ENCODE measurements around the gene LRFN3.
"Not testable (repeated sequence)": the region's sequence is repeated elsewhere in the genome, so short reads cannot be mapped to it uniquely, and the experiment has no call there.

Gene LRFN3

DNA sequence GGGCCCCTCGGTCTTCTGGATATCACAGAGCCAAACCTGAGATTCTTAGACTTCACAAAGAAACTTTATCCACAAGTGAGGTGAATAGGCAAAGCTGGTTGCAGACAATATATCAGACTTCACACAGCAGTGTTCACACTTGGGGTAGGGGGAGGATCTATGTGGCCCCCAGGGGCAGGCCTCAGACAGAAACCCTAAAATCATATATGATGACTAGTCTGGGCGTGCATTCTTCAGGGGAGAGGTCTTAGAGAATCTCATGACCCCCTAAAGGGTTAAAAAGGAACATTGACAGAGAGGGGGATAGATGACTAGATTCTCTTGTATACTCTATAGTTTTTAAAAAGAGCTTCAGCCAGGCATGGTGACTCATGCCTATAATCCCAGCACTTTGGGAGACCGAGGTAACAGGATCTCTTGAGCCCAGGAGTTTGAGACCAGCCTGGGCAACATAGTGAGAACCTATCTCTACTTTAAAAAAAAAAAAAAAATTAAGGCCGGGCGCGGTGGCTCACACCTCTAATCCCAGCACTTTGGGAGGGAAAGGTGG, 30.9 kb upstream of the LRFN3 start:
- no peak for DNase-seq (ENCODE audit: low read depth, low spot score)

GRCh38 chr19:35907377-35907745, 28.8 kb upstream of the LRFN3 start:
- no peak for DNase-seq (ENCODE audit: low read depth, low spot score)

- no peak for DNase-seq (ENCODE audit: low read depth, low spot score)
These were observed 28.1 kb upstream of the LRFN3 start, which contains the start of gene TYROBP for GRCh38 chr19:35908010-35908441. TYROBP (minus strand) TSS chr19:35908295; CDS start chr19:35908228, 67 bp downstream.

DNA sequence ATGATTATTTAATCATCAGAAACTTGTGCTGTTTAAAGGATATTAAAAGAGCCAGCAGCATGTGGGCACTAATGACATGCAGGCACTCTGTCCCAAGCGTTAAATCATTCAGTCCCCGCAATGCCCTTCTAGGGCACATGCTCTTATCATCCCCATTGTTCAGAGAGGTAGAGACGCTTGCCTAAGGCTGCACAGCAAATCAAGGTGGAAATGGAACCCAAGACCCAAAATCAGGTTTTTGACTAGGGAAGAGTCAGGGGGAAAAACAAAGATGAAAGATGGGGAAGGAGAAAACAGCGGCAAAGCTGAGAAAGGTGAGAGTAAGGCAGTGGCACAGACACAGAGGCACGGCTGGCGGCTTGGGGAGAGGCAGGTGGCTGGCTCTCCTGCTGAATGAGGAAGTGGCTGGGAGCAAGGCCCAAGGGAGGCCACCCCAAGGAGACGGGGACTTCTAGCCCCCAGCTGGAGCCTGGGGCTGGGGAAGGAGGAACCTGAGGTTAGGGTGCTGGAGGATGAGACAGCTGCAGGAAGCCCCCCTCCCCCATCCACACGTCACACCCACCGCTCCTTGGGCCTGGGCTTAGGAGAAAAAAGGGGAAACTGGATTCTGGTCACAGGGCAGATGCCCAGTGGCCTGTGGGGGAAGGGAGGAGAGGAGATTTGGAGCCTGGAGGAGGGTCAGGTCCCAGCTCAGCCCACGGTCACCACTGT, 27.0 kb upstream of the LRFN3 start:
- DNase-seq (ENCODE audit: low read depth, low spot score): no peak

- no peak for DNase-seq (ENCODE audit: low read depth, low spot score)
These were observed 26.5 kb upstream of the LRFN3 start for GRCh38 chr19:35909684-35910035.

DNA sequence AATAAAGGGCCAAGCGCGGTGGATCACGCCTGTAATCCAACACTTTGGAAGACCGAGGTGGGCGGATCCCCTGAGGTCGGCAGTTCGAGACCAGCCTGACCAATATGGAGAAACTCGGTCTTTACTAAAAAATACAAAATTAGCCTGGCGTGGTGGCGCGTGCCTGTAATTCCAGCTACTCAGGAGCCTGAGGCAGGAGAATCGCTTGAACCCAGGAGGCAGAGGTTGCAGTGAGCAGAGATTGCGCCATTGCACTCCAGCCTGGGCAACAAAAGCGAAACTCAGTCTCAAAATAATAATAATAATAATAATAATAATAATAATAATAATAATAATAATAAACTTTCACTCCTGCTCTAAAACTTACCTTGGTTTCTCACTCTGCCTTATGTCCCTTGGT, 25.8 kb upstream of the LRFN3 start:
- DNase-seq (ENCODE audit: low read depth, low spot score): not testable (repeated sequence)

DNA sequence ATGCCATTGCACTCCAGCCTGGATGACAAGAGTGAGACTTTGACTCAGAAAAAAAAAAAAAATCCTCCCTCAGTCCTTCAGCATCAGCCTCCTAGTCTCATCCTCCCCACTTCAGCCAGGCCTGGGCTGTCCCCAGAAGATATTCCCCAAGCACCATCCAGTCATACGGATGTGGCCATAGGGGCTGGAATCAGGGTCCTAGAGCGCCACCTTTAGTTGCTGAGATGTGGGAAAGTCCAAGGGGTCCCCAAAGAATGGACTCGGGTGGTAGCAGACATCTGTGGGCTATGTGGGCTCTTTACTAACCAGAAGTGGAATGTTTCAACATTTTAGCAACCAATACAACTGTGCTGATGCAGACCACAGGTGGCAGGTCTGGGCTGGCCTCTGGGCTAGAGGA, 25.0 kb upstream of the LRFN3 start:
- no peak for DNase-seq (ENCODE audit: low read depth, low spot score)

- DNase-seq (ENCODE audit: low read depth, low spot score): no peak
These were observed 24.4 kb upstream of the LRFN3 start for GRCh38 chr19:35911790-35912189.

- no peak for DNase-seq (ENCODE audit: low read depth, low spot score)
These were observed 22.6 kb upstream of the LRFN3 start for GRCh38 chr19:35913589-35913988.

GRCh38 chr19:35915443-35915842, 20.7 kb upstream of the LRFN3 start:
- DNase-seq (ENCODE audit: low read depth, low spot score): no peak

GRCh38 chr19:35919306-35919705, 16.9 kb upstream of the LRFN3 start:
- DNase-seq (ENCODE audit: low read depth, low spot score): no peak

GRCh38 chr19:35921012-35921411, 15.2 kb upstream of the LRFN3 start:
- no peak for DNase-seq (ENCODE audit: low read depth, low spot score)

DNA sequence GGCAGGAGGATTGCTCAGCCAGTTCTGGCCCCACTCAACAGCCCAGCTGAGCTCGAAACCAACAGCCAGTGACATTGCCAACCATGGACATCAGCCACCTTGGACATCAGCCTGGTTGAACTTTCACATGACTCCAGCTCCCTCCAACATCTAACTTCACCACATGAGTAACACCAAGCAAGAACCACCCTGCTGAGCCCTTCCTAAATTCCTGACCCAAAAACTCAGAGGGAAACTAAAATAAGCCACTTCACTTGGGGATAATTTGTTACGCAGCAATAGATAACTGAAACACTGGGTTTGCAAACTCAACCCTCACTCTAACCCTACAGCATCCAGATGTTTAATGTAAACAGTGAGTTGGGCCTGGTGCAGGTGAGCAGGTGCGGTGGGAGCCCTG, 10.7 kb upstream of the LRFN3 start:
- no peak for DNase-seq (ENCODE audit: low read depth, low spot score)

- no peak for DNase-seq (ENCODE audit: low read depth, low spot score)
These were observed 7.7 kb upstream of the LRFN3 start for GRCh38 chr19:35928507-35928906.

DNA sequence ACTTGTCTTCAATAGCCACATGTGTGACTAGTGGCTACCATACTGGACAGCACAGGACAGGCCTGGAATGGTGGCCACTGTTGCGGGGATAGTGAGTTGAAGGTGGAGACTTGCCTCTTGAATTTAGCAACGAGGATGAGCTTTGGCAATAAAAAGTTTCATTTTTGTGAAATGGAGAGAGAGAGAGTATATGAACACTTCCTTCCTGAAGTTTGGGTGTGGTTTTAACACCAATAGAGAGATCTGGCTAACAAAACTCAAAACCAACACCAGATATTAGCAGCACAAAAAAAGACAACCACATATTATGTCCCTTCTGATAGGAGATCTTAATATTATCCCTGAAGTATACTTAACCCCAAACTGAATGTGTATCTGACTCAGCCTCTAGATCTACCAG, 6.3 kb upstream of the LRFN3 start:
- DNase-seq (ENCODE audit: low read depth, low spot score): no peak

DNA sequence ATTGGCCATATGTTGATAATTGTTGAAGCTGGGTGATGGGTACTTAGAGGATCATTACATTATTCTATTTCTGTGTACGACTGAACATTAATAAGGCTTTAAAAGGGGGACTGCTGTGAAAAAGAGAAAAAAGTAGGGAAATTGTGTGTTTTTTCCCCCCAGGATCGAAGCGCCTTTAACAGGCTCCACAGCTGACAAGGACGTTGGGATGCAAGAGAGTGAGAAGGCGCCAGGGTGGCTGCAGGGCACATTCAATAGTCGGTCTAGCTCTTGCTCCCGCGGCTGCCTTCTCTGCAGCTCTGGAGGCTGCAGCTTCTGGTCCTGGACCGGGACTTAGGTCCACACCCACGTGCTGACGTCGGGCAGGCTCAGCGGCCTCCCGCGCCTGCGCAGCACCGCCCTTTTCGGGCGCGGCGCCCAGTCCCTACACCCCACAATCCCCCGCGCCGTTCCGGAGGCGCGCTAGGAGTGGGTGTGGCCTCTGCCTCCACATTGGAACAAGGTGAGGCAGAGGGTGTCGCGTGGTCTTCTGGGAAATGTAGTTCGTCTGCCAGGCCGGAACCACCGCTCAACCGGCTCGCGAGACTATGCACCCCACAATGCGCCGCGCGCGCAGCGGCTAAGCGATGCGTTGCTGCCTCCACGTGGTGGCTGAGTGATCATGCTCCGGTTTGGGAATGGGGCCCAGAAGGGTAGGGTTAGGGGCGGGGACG, 4.9 kb upstream of the LRFN3 start:
- peak; percentile 100 for DNase-seq (ENCODE audit: low read depth, low spot score)

DNA sequence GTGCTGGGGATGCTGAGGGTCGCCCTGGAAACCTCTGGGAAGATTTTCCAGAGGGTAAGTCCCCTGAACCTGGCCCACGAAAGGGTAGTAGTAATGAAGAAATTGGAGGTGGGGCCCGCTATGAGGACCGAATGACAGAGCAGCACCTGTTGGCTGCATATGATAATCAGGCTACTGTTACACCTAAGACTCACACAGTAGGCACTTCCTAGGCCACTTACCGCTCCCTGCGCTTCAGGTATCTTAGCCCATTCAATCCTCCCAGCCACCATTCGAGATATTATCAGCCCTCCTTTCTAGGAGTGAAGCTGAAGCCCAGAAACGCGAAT, 4.3 kb upstream of the LRFN3 start:
- no peak for DNase-seq (ENCODE audit: low read depth, low spot score)

GRCh38 chr19:35932291-35932936, 3.8 kb upstream of the LRFN3 start:
- no peak for DNase-seq (ENCODE audit: low read depth, low spot score)

DNA sequence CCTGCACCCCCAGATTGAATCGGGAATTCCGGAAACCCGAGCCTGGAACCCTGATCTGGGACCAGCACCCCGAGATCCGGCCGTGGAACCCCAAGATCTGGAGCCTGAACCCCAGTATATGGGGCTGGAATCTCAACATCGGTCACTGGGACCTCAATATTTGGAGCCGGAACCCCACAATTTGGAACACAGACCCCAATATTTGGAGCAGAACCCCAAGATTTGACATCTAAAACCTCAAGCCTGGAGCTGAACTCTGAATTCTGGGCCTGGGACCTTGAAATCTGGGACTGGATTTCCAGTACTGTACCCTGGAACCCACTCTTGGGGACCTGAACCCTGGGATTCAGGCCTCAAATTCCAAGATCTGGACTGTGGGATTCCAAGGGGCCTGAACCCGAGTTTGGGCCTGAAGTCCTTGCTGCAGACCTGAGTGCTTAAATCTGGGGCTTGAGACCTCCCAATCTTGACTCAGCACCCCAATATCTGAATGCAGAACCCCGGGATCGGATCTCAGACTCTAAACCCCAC, 629 bp downstream of the LRFN3 start:
- DNase-seq (ENCODE audit: low read depth, low spot score): no peak

GRCh38 chr19:35937345-35938281, 1.4 kb downstream of the LRFN3 start:
- DNase-seq (ENCODE audit: low read depth, low spot score): no peak

All from ELF-1 (cell line).